HepG2 (cell line): Measurements from ENCODE around the gene RCOR1. TPM values are rescaled to one million over a fixed set of nuclear protein-coding genes. Genes with fewer than 3 reads are reported as not detected.

Source experiments
- ATAC-seq: fragments of 200-7000 bp; cut with Tn5 transposase; 3 replicates; pipeline ENCODE4 v1.9.1; 2020; ENCODE audit warnings: mild to moderate bottlenecking, moderate library complexity
- BruUV-seq: library from RNA; stranded (reverse); fragments of 400-500 nt; replicated peaks from 2 replicates; lab custom pipeline; 2021; lab: Mats Ljungman, UMichigan
- CTCF ChIA-PET: fragments of 300-600 bp; formaldehyde crosslinking; extraction: SDS; loops from one replicate; lab custom pipeline; 2021; ENCODE audit warnings: low total read pairs, inconsistent platforms, low intra/inter-chr PET ratio; lab: Yijun Ruan, JAX
- POLR2A ChIA-PET: fragments of 350-600 bp; sonication (Branson Sonifier 250); formaldehyde crosslinking; loops from one replicate; lab custom pipeline; 2020; ENCODE audit warnings: antibody characterized with exemption, inconsistent platforms; lab: Yijun Ruan, JAX
- DNase-seq: peaks from one replicate; pipeline ENCODE4 v3.0.0-alpha.2; 2015; ENCODE audit warnings: low spot score
- FAIRE-seq: peaks from 3 replicates; lab custom pipeline; 2011; peaks lifted over from hg19 to GRCh38; lab: Jason Lieb, UNC
- H2AFZ ChIP-seq: one replicate; pipeline ENCODE4 v1.6.1; 2011; ENCODE audit warnings: low read length, inconsistent platforms
- H3K27ac ChIP-seq: fragments of 300-600 bp; 3 replicates; pipeline ENCODE4 v1.8.0; 2011; ENCODE audit warnings: mixed run types, mild to moderate bottlenecking, mixed read lengths, low read length, inconsistent platforms; ENCODE audit not compliant: insufficient read depth; ENCODE audit errors: extremely low read length
- H3K27me3 ChIP-seq, 2 experiments: fragments of 200-600 bp in 1 of 2; 2 replicates in 1 of 2; 3 replicates in 1 of 2; pipeline versions ENCODE4 v1.6.0 to v1.8.0; 2011; ENCODE audit warnings: low read length in 2 of 2, mild to moderate bottlenecking in 2 of 2, moderate library complexity in 2 of 2, inconsistent platforms in 1 of 2; ENCODE audit not compliant: insufficient read depth in 2 of 2, control insufficient read depth in 1 of 2
- H3K36me3 ChIP-seq, 2 experiments: fragments of 200-600 bp in 1 of 2; replicated peaks in 1 of 2; 2 replicates in 1 of 2; 3 replicates in 1 of 2; pipeline versions ENCODE4 v1.5.1 to v1.8.0; 2011; ENCODE audit warnings: low read length in 2 of 2, inconsistent platforms in 1 of 2; ENCODE audit not compliant: insufficient read depth in 2 of 2, control insufficient read depth in 1 of 2
- H3K4me1 ChIP-seq: 2 replicates; pipeline ENCODE4 v1.5.1; 2012; ENCODE audit warnings: low read length, inconsistent platforms; ENCODE audit not compliant: insufficient read depth
- H3K4me2 ChIP-seq: 2 replicates; pipeline ENCODE4 v1.6.0; 2011; ENCODE audit warnings: low read depth, low read length, inconsistent platforms
- H3K4me3 ChIP-seq, 3 experiments: fragments of 200-600 bp in 1 of 3; sonication (generic), shearing (Covaris generic) in 1 of 3; replicated peaks in 1 of 3; 2 replicates each; pipeline ENCODE4 v1.5.1; 2011 to 2016; ENCODE audit warnings: low read length in 3 of 3, inconsistent platforms in 2 of 3, low read depth in 2 of 3, mild to moderate bottlenecking in 2 of 3, control low read depth in 1 of 3, mixed read lengths in 1 of 3; ENCODE audit not compliant: insufficient read depth in 1 of 3
- H3K79me2 ChIP-seq: one replicate; pipeline ENCODE4 v1.6.1; 2011; ENCODE audit warnings: low read length, inconsistent platforms; ENCODE audit not compliant: insufficient read depth
- H3K9ac ChIP-seq: 2 replicates; pipeline ENCODE4 v1.6.0; 2011; ENCODE audit warnings: mild to moderate bottlenecking, low read depth, low read length, inconsistent platforms; ENCODE audit not compliant: insufficient read depth
- H3K9me3 ChIP-seq: 2 replicates; pipeline ENCODE4 v1.5.1; 2012; ENCODE audit warnings: mild to moderate bottlenecking, low read length
- H4K20me1 ChIP-seq: 2 replicates; pipeline ENCODE4 v1.6.0; 2011; ENCODE audit warnings: inconsistent platforms, mild to moderate bottlenecking, low read length, moderate library complexity; ENCODE audit not compliant: insufficient read depth
- AGO1 ChIP-seq: fragments of 200-400 bp; formaldehyde crosslinking; IDR thresholded peaks from 2 replicates; pipeline ENCODE4 v1.6.1; 2017; ENCODE audit warnings: mild to moderate bottlenecking, low read depth, low read length, moderate library complexity; ENCODE audit not compliant: poor library complexity, severe bottlenecking
- AHR ChIP-seq: IDR thresholded peaks from 2 replicates; pipeline ENCODE4 v1.6.1; 2018; ENCODE audit warnings: missing genetic modification reagents, missing compliant biosample characterization
- CREM ChIP-seq, 2 experiments: sonication (generic) in 1 of 2; formaldehyde crosslinking in 1 of 2; IDR thresholded peaks; 2 replicates each; pipeline versions ENCODE4 v1.4.0 to v1.6.1; 2016 to 2020; ENCODE audit warnings: antibody characterized with exemption in 1 of 2, mild to moderate bottlenecking in 1 of 2, missing genetic modification reagents in 1 of 2
- DMAP1 ChIP-seq: IDR thresholded peaks from 2 replicates; pipeline ENCODE4 v1.6.1; 2016
- ESRRA ChIP-seq: sonication (generic); formaldehyde crosslinking; IDR thresholded peaks from 2 replicates; pipeline ENCODE4 v1.5.1; 2020; ENCODE audit warnings: mild to moderate bottlenecking, low read depth, missing genetic modification reagents
- GTF3A ChIP-seq: sonication (generic); formaldehyde crosslinking; conservative IDR thresholded peaks from 2 replicates; pipeline ENCODE4 v1.4.0; 2020; ENCODE audit warnings: mild to moderate bottlenecking, missing genetic modification reagents
- HBP1 ChIP-seq: IDR thresholded peaks from 2 replicates; pipeline ENCODE4 v1.6.1; 2016; ENCODE audit warnings: low read depth, control low read depth
- HDAC2 ChIP-seq: sonication (generic); formaldehyde crosslinking; IDR thresholded peaks from 2 replicates; pipeline ENCODE4 v1.4.0; 2020; ENCODE audit warnings: missing genetic modification reagents
- JDP2 ChIP-seq: sonication (generic); formaldehyde crosslinking; IDR thresholded peaks from 2 replicates; pipeline ENCODE4 v1.8.1; 2022; ENCODE audit warnings: missing genetic modification reagents, borderline replicate concordance
- NCOA2 ChIP-seq: sonication (generic); formaldehyde crosslinking; IDR thresholded peaks from 2 replicates; pipeline ENCODE4 v1.8.0; 2022; ENCODE audit warnings: inconsistent platforms
- NFE2L2 ChIP-seq: fragments of 150-350 bp; IDR thresholded peaks from 2 replicates; pipeline ENCODE4 v1.6.1; 2014; ENCODE audit warnings: low read length
- NFIC ChIP-seq: IDR thresholded peaks from 2 replicates; pipeline ENCODE4 v1.6.1; 2012; ENCODE audit warnings: mild to moderate bottlenecking, low read length, inconsistent platforms
- PCBP2 ChIP-seq: fragments of 200-400 bp; formaldehyde crosslinking; optimal IDR thresholded peaks from 2 replicates; pipeline ENCODE3; 2018; ENCODE audit warnings: low read length, low read depth; ENCODE audit not compliant: poor library complexity, severe bottlenecking
- PRPF4 ChIP-seq: fragments of 200-400 bp; formaldehyde crosslinking; IDR thresholded peaks from 2 replicates; pipeline ENCODE4 v1.6.1; 2016; ENCODE audit warnings: low read length, low read depth; ENCODE audit not compliant: poor library complexity, severe bottlenecking
- RARA ChIP-seq: IDR thresholded peaks from 2 replicates; pipeline ENCODE4 v1.6.1; 2016; ENCODE audit warnings: missing genetic modification reagents, missing compliant biosample characterization
- RFXAP ChIP-seq: sonication (generic); formaldehyde crosslinking; IDR thresholded peaks from 2 replicates; pipeline ENCODE4 v1.4.0; 2020; ENCODE audit warnings: missing genetic modification reagents, borderline replicate concordance
- SALL1 ChIP-seq: sonication (generic); formaldehyde crosslinking; IDR thresholded peaks from 2 replicates; pipeline ENCODE4 v1.8.0; 2022; ENCODE audit warnings: mild to moderate bottlenecking, missing genetic modification reagents
- ZFP90 ChIP-seq: sonication (generic); formaldehyde crosslinking; IDR thresholded peaks from 2 replicates; pipeline ENCODE4 v1.8.0; 2022; ENCODE audit warnings: missing genetic modification reagents, mild to moderate bottlenecking, inconsistent platforms, borderline replicate concordance
- ZNF337 ChIP-seq: sonication (generic); formaldehyde crosslinking; IDR thresholded peaks from 2 replicates; pipeline ENCODE4 v1.5.1; 2020; ENCODE audit warnings: missing genetic modification reagents, low read depth, mild to moderate bottlenecking, borderline replicate concordance
- ZNF572 ChIP-seq: sonication (generic); formaldehyde crosslinking; IDR thresholded peaks from 2 replicates; pipeline ENCODE4 v1.5.1; 2020; ENCODE audit warnings: mild to moderate bottlenecking, missing genetic modification reagents
- ZSCAN31 ChIP-seq: sonication (generic); formaldehyde crosslinking; IDR thresholded peaks from 2 replicates; pipeline ENCODE4 v1.5.0; 2020; ENCODE audit warnings: low read depth, mild to moderate bottlenecking, missing genetic modification reagents
- WGBS: methylation state at CpG from one replicate; pipeline ENCODE4 v1.1.6; 2017; ENCODE audit warnings: low lambda C conversion rate; 5-methylcytosine and 5-hydroxymethylcytosine counted together
- in situ Hi-C: cut with HindIII; loops from 2 replicates; pipeline ENCODE4 v1.10.0; 2017; ENCODE audit warnings: low pct_unique_long_range_greater_than_20kb; ENCODE audit not compliant: extremely low pct_ligation_motif_present
- intact Hi-C: fragments of 100-400 bp; cut with micrococcal nuclease; formaldehyde crosslinking; loops from one replicate; pipeline ENCODE4 v1.10.0; 2022; ENCODE audit not compliant: unreplicated experiment
- polyA plus RNA-seq, 8 experiments: library from polyadenylated mRNA; depleted of rRNA in 3 of 8; stranded (reverse) in 7 of 8; unstranded in 1 of 8; fragments of >200 nt; fragmentation: Illumina TruSeq in 4 of 8; extraction: Trizol in 4 of 8; gene quantifications; 2 replicates each; pipeline versions ENCODE4 v1.2.1 to v1.2.3, GENCODE V29; 2011 to 2016; ENCODE audit warnings: low read depth in 4 of 8, missing spikeins in 1 of 8, mixed read lengths in 1 of 8; ENCODE audit not compliant: insufficient read depth in 1 of 8
- total RNA-seq, 5 experiments: library from RNA; depleted of rRNA; stranded (reverse); fragments of >200 nt; fragmentation: Illumina TruSeq; extraction: Trizol; gene quantifications; 2 replicates each; pipeline ENCODE4 v1.2.3, GENCODE V29; 2016; ENCODE audit warnings: low read depth in 1 of 5
- TF ChIP-seq, protein P1 (sequence below): sonication (generic); formaldehyde crosslinking; IDR thresholded peaks from 2 replicates; pipeline ENCODE4 v1.5.1; 2020; ENCODE audit warnings: missing genetic modification reagents, mild to moderate bottlenecking, borderline replicate concordance

RCOR1 gene
- total and polyA plus RNA-seq, 2 of the 13 experiments (the other 11 are each of a cell fraction or from before 2014, with no cell fraction given): 10.2 to 11.1 TPM

GRCh38 chr14:102545461-102546265 lies 46.8 kb upstream of the RCOR1 start:
- ChIA-PET POLR2A (interaction anchor here (0.8 to 1.9 kb wide), 3 partner anchors 21 to 45 kb away, joined by 3 to 12 read pairs (median 4); no protein-coding TSS in a partner anchor), CTCF (no interaction called here)
- no peaks in the 10 kb centered on the region for H4K20me1 ChIP-seq
- H3K27ac ChIP-seq: peak overlapping the region; percentile 93
- H3K36me3 ChIP-seq: no peaks in the 10 kb centered on the region
- no peaks in the 10 kb centered on the region; a peak in 1 of 5 replicates for H3K27me3 ChIP-seq
- H3K4me1 ChIP-seq: peaks cover 59% of the 10 kb centered on the region
- FAIRE-seq (no peak), DNase-seq (peak; percentile 63), ATAC-seq (peak; percentile 52)
- peak overlapping the region; percentile 87 for H3K4me2 ChIP-seq
- in situ Hi-C loops (no loop called here), intact Hi-C loops (loop anchor here (2.0 kb wide), 1 partner anchor 47 kb away; the partner anchor contains the start of gene RCOR1)
- TSS peak; percentile 69 for BruUV-seq
- WGBS: under 1% methylated on average over 25 of the region's 29 CpGs
- H3K9me3 ChIP-seq: no peaks in the 10 kb centered on the region
- no peak overlapping the region for H2AFZ ChIP-seq
- peaks cover 17% of the 10 kb centered on the region for H3K79me2 ChIP-seq
- H3K4me3 ChIP-seq: peak overlapping the region; percentile 67 to 92 (median 82)
- peak overlapping the region; percentile 89 for H3K9ac ChIP-seq
- no peak for TF ChIP-seq GTF3A (CRISPR knock-in tag)
- TF ChIP-seq SALL1 (CRISPR knock-in tag): no peak; the same call in none of the 2 replicates
- TF ChIP-seq ESRRA (CRISPR knock-in tag): no peak; the same call in 1 of the 2 replicates
- TF ChIP-seq ZSCAN31 (CRISPR knock-in tag): no peak
- TF ChIP-seq CREM (IDR thresholded peaks at IDR 0.05): peak; percentile 18; the same call in 1 of the 2 replicates
- TF ChIP-seq CREM (CRISPR knock-in tag; IDR thresholded peaks at IDR 0.05): no peak
- TF ChIP-seq DMAP1 (CRISPR knock-in tag): peak; percentile 51; the same call in 1 of the 2 replicates
- TF ChIP-seq HBP1 (CRISPR knock-in tag): no peak
- TF ChIP-seq ZNF572 (CRISPR knock-in tag): 0 out of 2 replicates have a peak, but pooled peaks have one; percentile 26
- TF ChIP-seq ZFP90 (CRISPR knock-in tag): no peak; the same call in 1 of the 2 replicates
- TF ChIP-seq, protein P1, sequence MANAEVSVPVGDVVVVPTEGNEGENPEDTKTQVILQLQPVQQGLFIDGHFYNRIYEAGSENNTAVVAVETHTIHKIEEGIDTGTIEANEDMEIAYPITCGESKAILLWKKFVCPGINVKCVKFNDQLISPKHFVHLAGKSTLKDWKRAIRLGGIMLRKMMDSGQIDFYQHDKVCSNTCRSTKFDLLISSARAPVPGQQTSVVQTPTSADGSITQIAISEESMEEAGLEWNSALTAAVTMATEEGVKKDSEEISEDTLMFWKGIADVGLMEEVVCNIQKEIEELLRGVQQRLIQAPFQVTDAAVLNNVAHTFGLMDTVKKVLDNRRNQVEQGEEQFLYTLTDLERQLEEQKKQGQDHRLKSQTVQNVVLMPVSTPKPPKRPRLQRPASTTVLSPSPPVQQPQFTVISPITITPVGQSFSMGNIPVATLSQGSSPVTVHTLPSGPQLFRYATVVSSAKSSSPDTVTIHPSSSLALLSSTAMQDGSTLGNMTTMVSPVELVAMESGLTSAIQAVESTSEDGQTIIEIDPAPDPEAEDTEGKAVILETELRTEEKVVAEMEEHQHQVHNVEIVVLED: no peak
- TF ChIP-seq AHR (CRISPR knock-in tag): peak; percentile 60; the same call in 1 of the 2 replicates
- TF ChIP-seq NCOA2 (CRISPR knock-in tag): no peak
- TF ChIP-seq NFE2L2: no peak
- peak; percentile 95 for TF ChIP-seq PRPF4
- no peak for TF ChIP-seq PCBP2
- peak; percentile 46; the same call in 1 of the 2 replicates for TF ChIP-seq HDAC2 (CRISPR knock-in tag)
- peak; percentile 47; the same call in 1 of the 2 replicates for TF ChIP-seq RFXAP
- peak; percentile 69; the same call in 1 of the 2 replicates for TF ChIP-seq ZNF337 (CRISPR knock-in tag)
- 0 out of 2 replicates have a peak, but pooled peaks have one; percentile 11 for TF ChIP-seq RARA (CRISPR knock-in tag)
- no peak for TF ChIP-seq NFIC
- TF ChIP-seq JDP2: no peak
- TF ChIP-seq AGO1: no peak
